Measurements from ENCODE around the gene TMEM203.

Gene TMEM203

DNA sequence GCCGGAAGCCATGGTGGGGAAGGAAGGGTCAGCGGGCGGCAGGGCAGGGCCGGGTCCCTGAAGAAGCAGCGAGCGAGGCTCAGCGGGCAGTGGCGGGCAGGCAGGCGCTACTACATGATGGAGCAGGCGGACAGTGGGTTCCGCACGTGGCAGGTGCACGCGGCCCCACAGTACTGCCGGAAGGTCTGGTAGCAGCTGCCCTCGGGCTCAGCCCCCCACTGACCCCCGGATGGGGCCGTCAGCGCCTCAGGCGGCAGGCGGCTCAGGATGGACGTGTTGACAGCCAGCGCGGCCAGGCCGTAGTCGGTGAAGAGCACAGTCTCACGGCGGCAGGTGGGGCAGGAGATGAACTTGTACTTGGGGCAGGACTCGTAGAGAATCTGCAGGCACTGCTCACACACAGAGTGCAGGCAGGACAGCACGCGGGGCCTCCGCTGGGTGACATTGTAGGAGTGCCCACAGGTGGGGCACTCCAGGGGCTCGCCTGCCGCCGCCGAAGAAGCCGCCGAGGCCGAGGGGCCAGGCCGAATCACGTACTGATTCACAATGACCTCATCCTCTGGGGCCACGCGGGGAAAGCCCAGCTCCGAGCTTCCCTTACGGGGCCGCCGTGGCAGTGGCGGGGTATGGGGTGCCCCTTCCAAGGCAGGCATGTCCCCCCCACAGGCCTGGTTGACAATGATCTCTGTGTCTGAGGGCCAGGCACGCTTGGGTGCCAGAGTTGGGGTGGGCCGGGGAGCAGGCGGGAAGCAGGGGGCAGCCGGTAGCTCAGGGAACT is 15.1 kb upstream of the TMEM203 start:
- DNase-seq (ENCODE audit: low spot score): no peak
- no peak overlapping the region for H3K27ac ChIP-seq
- H3K4me3 ChIP-seq: no peak overlapping the region

DNA sequence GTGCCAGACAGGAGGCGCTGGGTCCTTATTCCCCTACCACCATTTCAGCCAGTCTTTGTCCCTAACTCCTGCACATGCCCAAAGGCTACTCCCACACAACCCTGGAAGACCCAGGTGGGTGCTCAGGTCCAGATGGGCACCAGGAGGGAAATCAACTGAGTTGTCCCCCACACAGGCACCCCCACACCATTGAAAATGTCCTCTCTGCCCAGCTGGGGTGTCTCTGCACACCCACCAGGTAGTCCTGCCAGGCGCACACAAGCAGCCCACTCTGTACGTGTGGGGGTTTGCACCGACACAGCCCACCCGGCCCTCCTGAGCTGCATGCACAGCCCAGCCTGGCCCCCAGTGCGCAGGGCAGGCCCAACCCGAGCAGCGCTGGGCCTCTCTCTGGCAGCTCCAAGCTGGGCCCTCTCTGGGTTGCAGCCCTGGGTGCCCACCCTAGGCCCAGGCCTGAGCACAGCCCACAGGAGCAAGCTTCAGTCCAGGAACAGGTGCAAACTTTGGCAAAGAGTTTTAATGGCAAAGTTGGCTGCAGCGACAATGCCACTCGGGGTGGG is 14.4 kb upstream of the TMEM203 start:
- H3K4me3 ChIP-seq: no peak overlapping the region
- H3K27ac ChIP-seq: no peak overlapping the region
- DNase-seq (ENCODE audit: low spot score): no peak

More for the DNA sequence above, 15.1 kb upstream of the TMEM203 start:
- TF ChIP-seq, protein P1, sequence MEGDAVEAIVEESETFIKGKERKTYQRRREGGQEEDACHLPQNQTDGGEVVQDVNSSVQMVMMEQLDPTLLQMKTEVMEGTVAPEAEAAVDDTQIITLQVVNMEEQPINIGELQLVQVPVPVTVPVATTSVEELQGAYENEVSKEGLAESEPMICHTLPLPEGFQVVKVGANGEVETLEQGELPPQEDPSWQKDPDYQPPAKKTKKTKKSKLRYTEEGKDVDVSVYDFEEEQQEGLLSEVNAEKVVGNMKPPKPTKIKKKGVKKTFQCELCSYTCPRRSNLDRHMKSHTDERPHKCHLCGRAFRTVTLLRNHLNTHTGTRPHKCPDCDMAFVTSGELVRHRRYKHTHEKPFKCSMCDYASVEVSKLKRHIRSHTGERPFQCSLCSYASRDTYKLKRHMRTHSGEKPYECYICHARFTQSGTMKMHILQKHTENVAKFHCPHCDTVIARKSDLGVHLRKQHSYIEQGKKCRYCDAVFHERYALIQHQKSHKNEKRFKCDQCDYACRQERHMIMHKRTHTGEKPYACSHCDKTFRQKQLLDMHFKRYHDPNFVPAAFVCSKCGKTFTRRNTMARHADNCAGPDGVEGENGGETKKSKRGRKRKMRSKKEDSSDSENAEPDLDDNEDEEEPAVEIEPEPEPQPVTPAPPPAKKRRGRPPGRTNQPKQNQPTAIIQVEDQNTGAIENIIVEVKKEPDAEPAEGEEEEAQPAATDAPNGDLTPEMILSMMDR (IDR thresholded peaks at IDR 0.05): no peak

DNA sequence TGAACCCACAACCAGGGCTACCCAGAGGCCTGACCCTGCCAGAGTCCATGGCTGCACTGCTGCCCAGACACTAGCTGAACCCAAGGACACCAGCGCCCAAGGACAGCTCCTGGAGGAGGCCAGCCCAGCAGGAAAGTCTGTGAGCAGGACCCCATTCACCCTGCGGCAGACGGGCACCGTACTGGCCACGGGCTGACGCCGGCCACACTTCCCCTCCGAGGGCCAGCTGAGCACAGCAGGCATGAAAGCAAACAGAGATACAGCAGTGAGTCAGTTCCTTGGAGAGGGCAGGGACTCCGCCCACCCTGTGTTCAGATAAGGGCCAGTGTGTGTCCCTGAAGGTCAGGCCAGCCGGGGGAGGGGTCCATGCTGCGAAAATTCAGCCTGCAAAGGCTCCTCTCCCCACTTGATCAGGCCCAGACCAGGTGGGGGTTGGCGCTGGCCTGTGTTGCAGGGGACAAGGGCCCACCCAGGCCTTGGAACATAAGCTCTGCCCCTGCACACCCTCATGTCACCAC is 13.4 kb upstream of the TMEM203 start:
- Histone ChIP-seq H3K27ac (no peak overlapping the region), H3K4me3 (no peak overlapping the region)
- TF ChIP-seq, protein P1 (IDR thresholded peaks at IDR 0.05): no peak
- DNase-seq (ENCODE audit: low spot score): no peak

More for the DNA sequence above, 14.4 kb upstream of the TMEM203 start:
- TF ChIP-seq, protein P1 (IDR thresholded peaks at IDR 0.05): no peak

DNA sequence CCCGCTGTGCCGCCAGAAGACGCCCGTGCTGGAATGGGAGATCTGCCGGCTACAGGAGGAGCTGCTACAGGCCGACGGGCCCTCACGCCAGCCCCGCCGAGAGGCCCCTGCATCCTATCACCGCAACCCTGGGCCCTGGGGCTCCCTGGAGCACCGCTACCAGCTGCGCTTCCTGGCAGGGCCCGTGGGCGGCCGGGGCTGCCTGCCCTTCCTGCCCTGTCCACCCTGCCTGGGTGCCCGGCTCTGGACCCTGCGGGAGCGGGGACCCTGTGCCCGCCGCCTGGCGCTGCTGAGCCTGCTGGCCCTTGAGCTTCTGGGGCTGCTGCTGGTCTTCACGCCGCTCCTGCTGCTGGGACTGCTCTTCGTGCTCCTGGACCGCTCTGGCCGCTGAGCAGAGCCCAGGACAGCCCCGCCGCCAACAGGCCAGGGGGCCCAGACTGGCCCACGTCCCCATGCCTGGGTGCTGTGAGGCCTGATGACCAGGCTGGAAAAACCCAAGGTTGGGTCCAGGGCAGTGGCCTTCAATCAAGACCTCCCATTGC is 12.8 kb upstream of the TMEM203 start:
- H3K27ac ChIP-seq: no peak overlapping the region
- TF ChIP-seq, protein P1 (IDR thresholded peaks at IDR 0.05): no peak
- H3K4me3 ChIP-seq: no peak overlapping the region
- DNase-seq (ENCODE audit: low spot score): no peak

DNA sequence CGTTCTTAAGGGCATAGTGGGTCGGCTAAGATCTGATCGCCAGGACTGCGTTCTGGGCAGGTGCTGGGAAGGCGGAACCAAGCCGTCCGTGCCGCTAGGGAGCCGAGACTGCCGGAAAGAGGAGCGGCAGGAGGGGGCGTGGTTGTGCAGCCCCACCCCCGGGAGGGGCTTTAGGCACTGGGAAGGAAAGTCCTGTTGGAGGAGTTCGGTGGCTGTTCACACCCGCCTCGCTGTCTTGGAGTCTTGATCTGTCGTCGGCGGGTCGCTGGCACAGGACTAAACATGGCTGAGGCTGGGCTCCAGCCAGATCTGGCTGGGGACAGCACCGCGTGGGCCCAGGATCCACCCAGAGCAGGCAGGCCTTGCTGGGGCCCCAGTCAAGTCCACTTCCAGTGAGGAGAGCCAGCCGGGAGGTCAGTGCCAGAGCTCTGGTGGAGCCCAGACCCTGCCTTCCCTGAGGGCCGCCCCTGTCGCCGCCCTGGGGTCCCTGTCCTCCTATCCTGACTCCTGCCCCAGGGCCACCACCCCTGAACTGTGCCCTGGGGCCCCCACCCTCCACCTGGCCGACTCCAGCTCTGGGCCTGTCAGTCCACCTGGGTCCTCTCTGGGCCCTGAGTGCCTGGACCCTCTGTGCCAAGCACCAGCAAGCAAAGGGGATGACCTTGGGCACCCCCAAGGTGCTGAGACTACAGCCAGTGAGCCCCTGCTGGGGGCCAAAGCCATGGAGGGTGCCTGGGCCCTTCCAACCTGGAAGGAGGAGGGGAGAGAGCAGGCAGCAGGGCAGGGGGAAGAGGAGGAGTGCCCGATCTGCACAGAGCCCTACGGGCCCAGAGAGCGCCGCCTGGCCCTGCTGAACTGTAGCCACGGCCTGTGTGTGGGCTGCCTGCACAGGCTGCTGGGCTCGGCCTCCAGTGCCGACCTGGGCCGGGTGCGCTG is 12.1 kb upstream of the TMEM203 start:
- H3K27ac ChIP-seq: peak overlapping the region in 1 of 2 donors; percentile 38
- peak overlapping the region; percentile 50 for H3K4me3 ChIP-seq
- TF ChIP-seq, protein P1 (IDR thresholded peaks at IDR 0.05): no peak
- DNase-seq (ENCODE audit: low spot score): no peak

DNA sequence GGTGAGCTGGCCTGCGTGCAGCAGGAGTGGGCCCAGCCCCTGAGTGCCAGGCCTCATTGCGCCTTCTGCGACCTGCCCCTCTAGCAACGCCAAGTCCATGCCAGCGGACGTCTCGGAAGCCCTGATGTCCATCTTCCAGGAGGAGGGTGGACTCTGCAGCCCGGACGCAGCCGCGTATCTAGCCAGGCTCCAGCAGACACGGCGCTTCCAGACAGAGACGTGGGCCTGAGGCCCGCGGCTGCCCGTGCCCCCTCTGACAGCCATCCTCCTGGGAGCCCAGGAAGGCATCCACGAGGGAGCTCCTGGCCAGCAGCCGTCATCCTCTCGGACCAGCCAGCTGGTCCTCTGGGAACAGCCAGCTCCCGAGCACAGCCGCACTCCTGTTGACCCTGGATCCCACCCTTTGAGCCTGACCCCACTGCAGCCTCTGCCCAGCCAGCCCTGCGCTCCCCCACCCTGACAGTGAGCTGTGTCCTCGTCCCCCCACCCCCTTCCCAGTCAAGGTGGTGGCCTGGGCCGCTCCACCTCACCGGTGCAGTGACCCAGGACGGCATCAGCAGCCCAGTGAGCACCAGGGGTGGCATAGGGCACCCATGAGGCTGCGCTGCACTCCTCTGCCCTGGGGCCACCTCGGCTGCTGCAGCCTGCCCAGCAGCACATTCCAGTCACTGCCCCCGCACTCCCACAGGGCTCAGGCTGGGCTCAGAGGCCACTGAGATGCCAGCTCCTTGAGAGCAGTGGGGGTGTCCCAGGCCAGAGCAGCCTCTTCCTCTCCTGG is 10.9 kb upstream of the TMEM203 start:
- TF ChIP-seq, protein P1 (IDR thresholded peaks at IDR 0.05): no peak
- no peak overlapping the region for H3K4me3 ChIP-seq
- no peak for DNase-seq (ENCODE audit: low spot score)
- peak overlapping the region in 1 of 2 donors; percentile 38 for H3K27ac ChIP-seq

All from coronary artery (tissue), 2 donors.